Activated T-cell treated with anti-CD3 and anti-CD28 coated beads, Interleukin-2, amount 50 U/mL, for 4 hours (primary cell): ENCODE results near the gene SPATS2L. TPM values are rescaled to one million over a fixed set of nuclear protein-coding genes. Genes with fewer than 3 reads are reported as not detected.
A peak's percentile ranks its signal among the peaks of the same experiment; 100 is the strongest.

Experiments
- ATAC-seq, 2 donors: fragments of 200-7000 bp; cut with Tn5 transposase; one replicate each; pipeline ENCODE4 v1.10.0; 2021
- DNase-seq: peaks from one replicate; pipeline ENCODE4 v3.0.0-alpha.2; 2020
- H3K27me3 Mint-ChIP-seq: one replicate; pipeline ENCODE4 v1.8.0; 2021; ENCODE audit warnings: low read depth, mixed read lengths
- H3K36me3 Mint-ChIP-seq: one replicate; pipeline ENCODE4 v1.8.0; 2022; ENCODE audit warnings: mixed read lengths; ENCODE audit not compliant: insufficient read depth
- H3K4me1 Mint-ChIP-seq: one replicate; pipeline ENCODE4 v1.8.0; 2021; ENCODE audit warnings: low read depth, mixed read lengths
- H3K4me3 Mint-ChIP-seq: one replicate; pipeline ENCODE4 v1.8.0; 2021; ENCODE audit warnings: mild to moderate bottlenecking, moderate library complexity, mixed read lengths
- H3K9me3 Mint-ChIP-seq: one replicate; pipeline ENCODE4 v1.8.0; 2021; ENCODE audit warnings: mixed read lengths
- total RNA-seq, 3 donors: library from RNA; stranded (reverse); gene quantifications; one replicate each; pipeline ENCODE4 v1.2.1, GENCODE V29; 2021

The SPATS2L gene
- total RNA-seq, 3 donors from 2014 or later: 6.6 to 9.5 (median 8.8) TPM

- Mint-ChIP-seq H3K36me3 (no peaks in the 10 kb centered on the region), H3K4me1 (peaks cover 2% of the 10 kb centered on the region), H3K27me3 (no peaks in the 10 kb centered on the region), H3K4me3 (no peak overlapping the region), H3K9me3 (no peaks in the 10 kb centered on the region)
- no peak for DNase-seq
- no peak for ATAC-seq
Measured at GRCh38 chr2:200479692-200480265, 173.3 kb downstream of the SPATS2L start.

GRCh38 chr2:200482194-200482593, 175.7 kb downstream of the SPATS2L start:
- no peaks in the 10 kb centered on the region for H3K9me3 Mint-ChIP-seq
- H3K4me1 Mint-ChIP-seq: peaks cover 2% of the 10 kb centered on the region
- H3K36me3 Mint-ChIP-seq: no peaks in the 10 kb centered on the region
- DNase-seq: no peak
- ATAC-seq: no peak
- H3K27me3 Mint-ChIP-seq: no peaks in the 10 kb centered on the region
- no peak overlapping the region for H3K4me3 Mint-ChIP-seq

- ATAC-seq (peak; percentile 27 to 32), DNase-seq (no peak)
- Mint-ChIP-seq H3K27me3 (no peaks in the 10 kb centered on the region), H3K9me3 (no peaks in the 10 kb centered on the region), H3K36me3 (no peaks in the 10 kb centered on the region), H3K4me1 (peaks cover 2% of the 10 kb centered on the region), H3K4me3 (no peak overlapping the region)
Measured at GRCh38 chr2:200483729-200484198, 177.3 kb downstream of the SPATS2L start.

GRCh38 chr2:200484934-200485333, 178.4 kb downstream of the SPATS2L start:
- Mint-ChIP-seq H3K4me1 (peaks cover 2% of the 10 kb centered on the region), H3K9me3 (no peaks in the 10 kb centered on the region), H3K27me3 (no peaks in the 10 kb centered on the region), H3K4me3 (no peak overlapping the region), H3K36me3 (peaks cover 6% of the 10 kb centered on the region)
- ATAC-seq (no peak), DNase-seq (no peak)

- H3K36me3 Mint-ChIP-seq: peaks cover 19% of the 10 kb centered on the region
- no peaks in the 10 kb centered on the region for H3K9me3 Mint-ChIP-seq
- no peaks in the 10 kb centered on the region for H3K27me3 Mint-ChIP-seq
- H3K4me3 Mint-ChIP-seq: no peak overlapping the region
- ATAC-seq: no peak
- no peaks in the 10 kb centered on the region for H3K4me1 Mint-ChIP-seq
- no peak for DNase-seq
Measured at GRCh38 chr2:200486529-200486928, 180.0 kb downstream of the SPATS2L start.

- H3K9me3 Mint-ChIP-seq: no peaks in the 10 kb centered on the region
- peaks cover 34% of the 10 kb centered on the region for H3K36me3 Mint-ChIP-seq
- DNase-seq: no peak
- H3K27me3 Mint-ChIP-seq: no peaks in the 10 kb centered on the region
- no peaks in the 10 kb centered on the region for H3K4me1 Mint-ChIP-seq
- H3K4me3 Mint-ChIP-seq: no peak overlapping the region
- ATAC-seq: no peak
Measured at GRCh38 chr2:200488169-200488568, 181.7 kb downstream of the SPATS2L start.

GRCh38 chr2:200490001-200490400, 183.5 kb downstream of the SPATS2L start:
- ATAC-seq (no peak), DNase-seq (no peak)
- Mint-ChIP-seq H3K4me3 (no peak overlapping the region), H3K36me3 (peaks cover 38% of the 10 kb centered on the region), H3K9me3 (no peaks in the 10 kb centered on the region), H3K27me3 (no peaks in the 10 kb centered on the region), H3K4me1 (no peaks in the 10 kb centered on the region)

GRCh38 chr2:200492656-200493055, 186.2 kb downstream of the SPATS2L start:
- H3K4me3 Mint-ChIP-seq: no peak overlapping the region
- H3K9me3 Mint-ChIP-seq: no peaks in the 10 kb centered on the region
- peaks cover 42% of the 10 kb centered on the region for H3K36me3 Mint-ChIP-seq
- H3K27me3 Mint-ChIP-seq: no peaks in the 10 kb centered on the region
- H3K4me1 Mint-ChIP-seq: no peaks in the 10 kb centered on the region
- DNase-seq (no peak), ATAC-seq (no peak)

- no peak for DNase-seq
- H3K36me3 Mint-ChIP-seq: peaks cover 47% of the 10 kb centered on the region
- ATAC-seq: no peak
- no peaks in the 10 kb centered on the region for H3K27me3 Mint-ChIP-seq
- no peaks in the 10 kb centered on the region for H3K4me1 Mint-ChIP-seq
- H3K4me3 Mint-ChIP-seq: no peak overlapping the region
- no peaks in the 10 kb centered on the region for H3K9me3 Mint-ChIP-seq
Measured at GRCh38 chr2:200494048-200494447, 187.6 kb downstream of the SPATS2L start.

- Mint-ChIP-seq H3K9me3 (no peaks in the 10 kb centered on the region), H3K27me3 (no peaks in the 10 kb centered on the region), H3K36me3 (peaks cover 30% of the 10 kb centered on the region), H3K4me3 (no peak overlapping the region), H3K4me1 (peaks cover 2% of the 10 kb centered on the region)
- ATAC-seq (no peak), DNase-seq (no peak)
Measured at GRCh38 chr2:200496696-200497095, 190.2 kb downstream of the SPATS2L start.

- DNase-seq (no peak), ATAC-seq (no peak)
- Mint-ChIP-seq H3K36me3 (peaks cover 24% of the 10 kb centered on the region), H3K4me1 (peaks cover 2% of the 10 kb centered on the region), H3K27me3 (no peaks in the 10 kb centered on the region), H3K4me3 (no peak overlapping the region), H3K9me3 (peaks cover 3% of the 10 kb centered on the region)
Measured at GRCh38 chr2:200498402-200499162, 192.1 kb downstream of the SPATS2L start.

GRCh38 chr2:200502196-200502595, 195.7 kb downstream of the SPATS2L start:
- DNase-seq (no peak), ATAC-seq (no peak)
- H3K27me3 Mint-ChIP-seq: no peaks in the 10 kb centered on the region
- H3K9me3 Mint-ChIP-seq: peaks cover 3% of the 10 kb centered on the region
- H3K4me1 Mint-ChIP-seq: peaks cover 11% of the 10 kb centered on the region
- peaks cover 29% of the 10 kb centered on the region for H3K36me3 Mint-ChIP-seq
- H3K4me3 Mint-ChIP-seq: no peak overlapping the region

- Mint-ChIP-seq H3K4me1 (peaks cover 25% of the 10 kb centered on the region), H3K9me3 (peaks cover 3% of the 10 kb centered on the region), H3K4me3 (no peak overlapping the region), H3K36me3 (peaks cover 19% of the 10 kb centered on the region), H3K27me3 (no peaks in the 10 kb centered on the region)
- DNase-seq: no peak
- ATAC-seq: no peak
Measured at GRCh38 chr2:200506679-200507078, 200.2 kb downstream of the SPATS2L start.

GRCh38 chr2:200507179-200507578, 200.7 kb downstream of the SPATS2L start:
- no peak for DNase-seq
- H3K27me3 Mint-ChIP-seq: no peaks in the 10 kb centered on the region
- no peak overlapping the region for H3K4me3 Mint-ChIP-seq
- peaks cover 25% of the 10 kb centered on the region for H3K4me1 Mint-ChIP-seq
- no peak for ATAC-seq
- H3K36me3 Mint-ChIP-seq: peaks cover 19% of the 10 kb centered on the region
- H3K9me3 Mint-ChIP-seq: peaks cover 3% of the 10 kb centered on the region

- H3K4me3 Mint-ChIP-seq: peak overlapping the region; percentile 88
Measured at GRCh38 chr2:200509235-200509611, 202.7 kb downstream of the SPATS2L start.

More at GRCh38 chr2:200509235-200509611, 202.7 kb downstream of the SPATS2L start:
- Mint-ChIP-seq H3K4me1 (peaks cover 25% of the 10 kb centered on the region), H3K9me3 (no peaks in the 10 kb centered on the region), H3K36me3 (peaks cover 8% of the 10 kb centered on the region), H3K27me3 (no peaks in the 10 kb centered on the region)
- ATAC-seq: peak in 1 of 2 donors; percentile 3
- no peak for DNase-seq
